Measurements from ENCODE around the gene HOXB4.

GRCh38 chr17:48600244-48601098, 22.3 kb upstream of the HOXB4 start:
- TF ChIP-seq CTCF (IDR thresholded peaks at IDR 0.05 in 2 of 3, conservative IDR thresholded peaks at IDR 0.05 in 1 of 3; ENCODE audit: control insufficient read depth in 2 of 3, extremely low read depth in 1 of 3, insufficient read depth in 1 of 3, low read depth in 3 of 3, low read length in 3 of 3) (no peak), FOS (IDR thresholded peaks at IDR 0.05; ENCODE audit: borderline replicate concordance, extremely low read depth, insufficient read length) (no peak)

Measured in GM12878 (cell line).